Mesenchymal stem cell (in vitro differentiated cells and primary cell): ENCODE results near the gene SYNGR4. TPM values are rescaled to one million over a fixed set of nuclear protein-coding genes. Genes with fewer than 3 reads are reported as not detected.
A peak's percentile ranks its signal among the peaks of the same experiment; 100 is the strongest.
"Not testable (repeated sequence)": the region's sequence is repeated elsewhere in the genome, so short reads cannot be mapped to it uniquely, and the experiment has no call there.

Experiments
- DNase-seq: peaks from one replicate; pipeline ENCODE4 v3.0.0-alpha.2; 2013
- H2AFZ ChIP-seq: one replicate; pipeline ENCODE4 v1.6.1; 2013; ENCODE audit warnings: low read depth, mild to moderate bottlenecking, control low read depth, inconsistent platforms, low read length, moderate library complexity
- H2AK5ac ChIP-seq: 2 replicates; pipeline ENCODE4 v1.6.1; 2013; ENCODE audit warnings: low read length, moderate library complexity, mild to moderate bottlenecking, inconsistent platforms; ENCODE audit not compliant: severe bottlenecking
- H2BK120ac ChIP-seq: one replicate; pipeline ENCODE4 v1.6.1; 2013; ENCODE audit warnings: low read depth, mild to moderate bottlenecking, inconsistent platforms, low read length, moderate library complexity
- H2BK12ac ChIP-seq, 2 experiments: one replicate each; pipeline ENCODE4 v1.6.1; 2013; ENCODE audit warnings: inconsistent platforms in 2 of 2, low read length in 2 of 2, mild to moderate bottlenecking in 2 of 2, moderate library complexity in 2 of 2, control low read depth in 1 of 2
- H2BK15ac ChIP-seq: one replicate; pipeline ENCODE4 v1.6.1; 2013; ENCODE audit warnings: mild to moderate bottlenecking, low read depth, inconsistent platforms; ENCODE audit not compliant: poor library complexity, severe bottlenecking
- H2BK5ac ChIP-seq: 2 replicates; pipeline ENCODE4 v1.6.1; 2013; ENCODE audit warnings: low read depth, mild to moderate bottlenecking, low read length, control low read depth, inconsistent platforms; ENCODE audit not compliant: poor library complexity, severe bottlenecking
- H3K14ac ChIP-seq, 2 experiments: one replicate each; pipeline ENCODE4 v1.6.1; 2013; ENCODE audit warnings: inconsistent platforms in 2 of 2, low read length in 2 of 2, control low read depth in 1 of 2, mild to moderate bottlenecking in 1 of 2, moderate library complexity in 1 of 2
- H3K18ac ChIP-seq, 2 experiments: one replicate each; pipeline ENCODE4 v1.6.1; 2013; ENCODE audit warnings: inconsistent platforms in 2 of 2, low read length in 2 of 2, control low read depth in 1 of 2, low read depth in 1 of 2, mild to moderate bottlenecking in 1 of 2
- H3K23ac ChIP-seq, 2 experiments: one replicate each; pipeline ENCODE4 v1.6.1; 2013; ENCODE audit warnings: inconsistent platforms in 2 of 2, low read length in 2 of 2, mild to moderate bottlenecking in 2 of 2, moderate library complexity in 2 of 2, control low read depth in 1 of 2
- H3K27ac ChIP-seq: 2 replicates; pipeline ENCODE4 v1.5.1; 2013; ENCODE audit warnings: mild to moderate bottlenecking, moderate library complexity, low read length, control low read depth, inconsistent platforms; ENCODE audit not compliant: poor library complexity, severe bottlenecking
- H3K27me3 ChIP-seq, 2 experiments: 2 replicates each; pipeline versions ENCODE4 v1.6.1 to v1.7.0; 2013; ENCODE audit warnings: low read length in 2 of 2, mild to moderate bottlenecking in 2 of 2, moderate library complexity in 2 of 2, control low read depth in 1 of 2, inconsistent platforms in 1 of 2; ENCODE audit not compliant: control insufficient read depth in 1 of 2, insufficient read depth in 1 of 2
- H3K36me3 ChIP-seq, 2 experiments: 2 replicates each; pipeline versions ENCODE4 v1.6.1 to v1.7.0; 2013; ENCODE audit warnings: low read length in 2 of 2, control low read depth in 1 of 2, inconsistent platforms in 1 of 2, low read depth in 1 of 2, mild to moderate bottlenecking in 1 of 2; ENCODE audit not compliant: insufficient read depth in 2 of 2, control insufficient read depth in 1 of 2
- H3K4ac ChIP-seq, 2 experiments: one replicate each; pipeline ENCODE4 v1.6.1; 2013; ENCODE audit warnings: inconsistent platforms in 2 of 2, low read length in 2 of 2, mild to moderate bottlenecking in 2 of 2, moderate library complexity in 2 of 2, control low read depth in 1 of 2, low read depth in 1 of 2
- H3K4me1 ChIP-seq: 2 replicates; pipeline ENCODE4 v1.6.1; 2013; ENCODE audit warnings: low read depth, low read length, control low read depth; ENCODE audit not compliant: control insufficient read depth, insufficient read depth
- H3K4me2 ChIP-seq: 2 replicates; pipeline ENCODE4 v1.6.1; 2013; ENCODE audit warnings: low read length, mild to moderate bottlenecking, inconsistent platforms; ENCODE audit not compliant: poor library complexity, severe bottlenecking
- H3K4me3 ChIP-seq, 2 experiments: 2 replicates each; pipeline versions ENCODE4 v1.5.1 to v1.7.0; 2013; ENCODE audit warnings: low read length in 2 of 2, mild to moderate bottlenecking in 2 of 2, control low read depth in 1 of 2, low read depth in 1 of 2; ENCODE audit not compliant: insufficient read depth in 1 of 2
- H3K79me1 ChIP-seq: replicated peaks from 2 replicates; pipeline ENCODE4 v1.6.1; 2013; ENCODE audit warnings: mild to moderate bottlenecking, control low read depth, low read length, inconsistent platforms; ENCODE audit not compliant: poor library complexity, severe bottlenecking
- H3K9ac ChIP-seq: 2 replicates; pipeline ENCODE4 v1.7.0; 2013; ENCODE audit warnings: mild to moderate bottlenecking, low read length, moderate library complexity
- H3K9me3 ChIP-seq: 2 replicates; pipeline ENCODE4 v1.7.0; 2013; ENCODE audit warnings: mild to moderate bottlenecking, low read length; ENCODE audit not compliant: control insufficient read depth
- H4K8ac ChIP-seq: one replicate; pipeline ENCODE4 v1.6.1; 2013; ENCODE audit warnings: inconsistent platforms, mild to moderate bottlenecking, low read length, moderate library complexity
- H4K91ac ChIP-seq: one replicate; pipeline ENCODE4 v1.6.1; 2013; ENCODE audit warnings: mild to moderate bottlenecking, low read length, inconsistent platforms
- WGBS: methylation state at CpG from one replicate; pipeline ENCODE4 v1.1.7; 2013; ENCODE audit warnings: mixed read lengths; 5-methylcytosine and 5-hydroxymethylcytosine counted together
- polyA plus RNA-seq, 2 experiments: library from polyadenylated mRNA; stranded (reverse); fragments of 200-250 nt; gene quantifications; one replicate each; pipeline ENCODE4 v1.2.3, GENCODE V29; 2013

SYNGR4 gene
- not detected for polyA plus RNA-seq (2013, experiment 1 of 2)
- not detected for polyA plus RNA-seq (2013, experiment 2 of 2)

GRCh38 chr19:48363810-48364597, at the start of gene SYNGR4, which contains the start of gene TMEM143:
Gene SYNGR4, plus strand, starts transcription at chr19:48364367. Its CDS starts 1,476 bp downstream, at chr19:48365843.
Gene TMEM143, minus strand, starts transcription at chr19:48363940. Its CDS starts 20 bp downstream, at chr19:48363920.
- H3K23ac ChIP-seq: no peak within 1 kb of the TSS
- H3K36me3 ChIP-seq: peaks cover 0 to 9% of the 10 kb centered on the region in 2 experiments
- H3K27ac ChIP-seq: peak within 1 kb of the TSS; percentile 65
- H3K4ac ChIP-seq: peak within 1 kb of the TSS; percentile 55 to 90
- H3K9ac ChIP-seq: peak within 1 kb of the TSS; percentile 94
- peak within 1 kb of the TSS; percentile 46 to 92 for H3K4me3 ChIP-seq
- H3K14ac ChIP-seq: peak within 1 kb of the TSS in 1 of 2 experiments; percentile 44
- H3K18ac ChIP-seq: peak within 1 kb of the TSS; percentile 87 to 92
- H3K9me3 ChIP-seq: no peaks in the 10 kb centered on the region
- H2BK15ac ChIP-seq: no peak within 1 kb of the TSS
- no peaks in the 10 kb centered on the region for H3K79me1 ChIP-seq
- H2BK12ac ChIP-seq: peak within 1 kb of the TSS; percentile 11 to 90
- peak within 1 kb of the TSS; percentile 92 for H4K8ac ChIP-seq
- peak within 1 kb of the TSS; percentile 88 for H2AK5ac ChIP-seq
- peak within 1 kb of the TSS; percentile 93 for H4K91ac ChIP-seq
- peak; percentile 99 for DNase-seq
- peak within 1 kb of the TSS; percentile 11 for H2BK5ac ChIP-seq
- H2AFZ ChIP-seq: peak within 1 kb of the TSS; percentile 90
- peak within 1 kb of the TSS; percentile 88 for H3K4me2 ChIP-seq
- H3K4me1 ChIP-seq: peaks cover 8% of the 10 kb centered on the region
- H3K27me3 ChIP-seq: no peaks in the 10 kb centered on the region
- H2BK120ac ChIP-seq: peak within 1 kb of the TSS; percentile 29
- WGBS: 5% methylated on average over 59 of the region's 59 CpGs

DNA sequence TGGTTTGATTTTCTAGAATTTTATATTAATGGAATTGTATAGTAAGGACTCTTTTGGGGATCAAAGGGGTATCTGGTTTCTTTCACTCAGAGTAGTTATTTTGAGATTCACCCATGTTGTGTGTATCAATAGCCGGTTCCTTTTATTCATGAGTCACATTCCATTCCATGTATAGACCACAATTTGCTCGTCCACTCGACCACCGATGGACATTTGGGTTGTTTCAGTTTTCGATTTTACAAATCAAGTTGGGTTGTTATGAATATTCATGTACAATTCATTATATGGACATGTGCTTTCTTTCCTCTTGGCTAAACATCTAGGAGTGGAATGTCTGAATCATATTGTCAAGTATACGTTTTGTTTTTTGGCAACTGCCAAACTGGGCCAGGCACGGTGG, 48.5 kb upstream of the SYNGR4 start:
- Histone ChIP-seq H2BK120ac (no peak overlapping the region), H3K4me1 (peaks cover 29% of the 10 kb centered on the region), H3K4ac (no peak overlapping the region), H3K23ac (no peak overlapping the region), H2BK5ac (no peak overlapping the region), H3K9ac (no peak overlapping the region), H3K4me3 (no peak overlapping the region), H3K79me1 (no peaks in the 10 kb centered on the region), H3K27me3 (no peaks in the 10 kb centered on the region), H3K14ac (no peak overlapping the region), H3K9me3 (no peaks in the 10 kb centered on the region), H2AFZ (no peak overlapping the region), H3K4me2 (no peak overlapping the region), H3K36me3 (no peaks in the 10 kb centered on the region), H2BK12ac (no peak overlapping the region), H4K91ac (no peak overlapping the region), H3K18ac (no peak overlapping the region), H3K27ac (no peak overlapping the region), H2AK5ac (no peak overlapping the region), H4K8ac (no peak overlapping the region), H2BK15ac (no peak overlapping the region)
- WGBS: 92% methylated on average over 3 of the region's 7 CpGs
- no peak for DNase-seq

DNA sequence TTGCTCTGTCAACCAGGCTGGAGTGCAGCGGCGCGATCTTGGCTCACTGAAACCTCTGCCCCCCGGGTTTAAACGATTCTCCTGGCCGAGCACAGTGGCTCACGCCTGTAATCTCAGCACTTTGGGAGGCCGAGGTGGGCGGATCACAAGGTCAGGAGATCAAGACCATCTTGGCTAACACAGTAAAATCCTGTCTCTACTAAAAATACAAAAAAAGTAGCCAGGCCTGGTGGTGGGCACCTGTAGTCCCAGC, 46.5 kb upstream of the SYNGR4 start:
- H2AK5ac ChIP-seq, H4K8ac ChIP-seq, H3K79me1 ChIP-seq, H3K23ac ChIP-seq, H2BK12ac ChIP-seq, H3K4ac ChIP-seq, H3K36me3 ChIP-seq, H3K9me3 ChIP-seq, H3K27ac ChIP-seq, H3K4me3 ChIP-seq, H2BK15ac ChIP-seq, H2BK120ac ChIP-seq, H4K91ac ChIP-seq, H3K27me3 ChIP-seq, H3K9ac ChIP-seq, H2AFZ ChIP-seq, H3K14ac ChIP-seq, H3K18ac ChIP-seq, H2BK5ac ChIP-seq, DNase-seq, H3K4me2 ChIP-seq: not testable (repeated sequence)
- 77% methylated on average over 9 of the region's 9 CpGs for WGBS
- peaks cover 37% of the 10 kb centered on the region for H3K4me1 ChIP-seq

DNA sequence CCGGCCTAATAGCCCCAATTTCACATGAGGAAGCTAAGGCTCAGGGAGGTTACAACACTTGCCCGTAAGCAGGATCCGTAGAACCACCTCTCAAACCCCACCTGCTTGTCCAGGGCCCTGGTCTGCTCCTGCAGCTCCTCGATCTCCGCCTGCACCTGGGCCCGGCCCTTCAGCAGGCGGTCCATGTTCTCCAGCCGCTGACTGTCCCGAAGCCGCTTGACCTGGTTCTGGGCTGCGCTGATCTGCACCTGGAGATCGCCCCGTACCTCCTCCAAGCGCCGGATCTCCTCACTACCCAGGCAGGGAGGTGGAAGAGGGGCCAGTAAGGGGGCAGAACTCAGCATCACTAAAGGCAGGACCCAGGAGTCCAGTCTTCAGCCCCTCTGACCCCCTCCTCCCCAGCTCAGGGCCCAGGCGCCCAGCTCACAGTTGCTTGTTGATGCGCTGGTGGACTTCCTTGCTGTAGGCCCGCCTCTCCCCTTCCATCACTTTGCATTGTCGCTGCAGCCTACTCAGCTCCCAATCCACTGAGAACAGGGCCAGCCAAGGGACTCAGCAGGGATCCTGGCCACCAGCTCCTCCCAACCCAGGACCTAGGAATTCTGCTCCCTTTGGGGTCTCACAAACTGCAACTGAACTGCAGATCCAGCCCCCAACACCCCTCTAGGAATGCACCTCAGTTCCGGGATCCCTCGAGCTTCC, 45.7 kb upstream of the SYNGR4 start:
- no peak overlapping the region for H3K27ac ChIP-seq
- WGBS: 93% methylated on average over 20 of the region's 21 CpGs
- DNase-seq: no peak

More for the DNA sequence above, 45.7 kb upstream of the SYNGR4 start:
- no peak overlapping the region for H2BK5ac ChIP-seq
- no peak overlapping the region for H2AK5ac ChIP-seq
- H2BK15ac ChIP-seq: no peak overlapping the region
- H3K9ac ChIP-seq: no peak overlapping the region
- no peak overlapping the region for H3K4me2 ChIP-seq
- no peak overlapping the region for H3K4ac ChIP-seq
- no peak overlapping the region for H4K8ac ChIP-seq
- no peak overlapping the region for H2AFZ ChIP-seq
- H3K18ac ChIP-seq: no peak overlapping the region
- H4K91ac ChIP-seq: no peak overlapping the region
- no peaks in the 10 kb centered on the region for H3K36me3 ChIP-seq
- peak overlapping the region in 1 of 2 experiments; percentile 7 for H2BK12ac ChIP-seq
- H3K4me1 ChIP-seq: peaks cover 40% of the 10 kb centered on the region
- no peak overlapping the region for H2BK120ac ChIP-seq
- H3K4me3 ChIP-seq: no peak overlapping the region
- no peak overlapping the region for H3K14ac ChIP-seq
- no peak overlapping the region for H3K23ac ChIP-seq
- H3K79me1 ChIP-seq: peaks cover 4% of the 10 kb centered on the region
- H3K27me3 ChIP-seq: no peaks in the 10 kb centered on the region
- no peaks in the 10 kb centered on the region for H3K9me3 ChIP-seq
